GM12878 (cell line): ENCODE measurements around the gene TPGS1. TPM values are rescaled to one million over a fixed set of nuclear protein-coding genes. Genes with fewer than 3 reads are reported as not detected.

Experiments
- BRCA1 ChIP-seq: IDR thresholded peaks from 2 replicates; pipeline ENCODE4 v1.6.1; 2011; ENCODE audit warnings: low read depth, low read length, improper control_type of control experiment
- CBX3 ChIP-seq: fragments of 200-600 bp; sonication (generic); IDR thresholded peaks from 2 replicates; pipeline ENCODE4 v1.6.1; 2016; ENCODE audit warnings: low read depth, borderline replicate concordance
- EGR1 ChIP-seq, 2 experiments: IDR thresholded peaks; 1 replicate in 1 of 2; 2 replicates in 1 of 2; pipeline ENCODE4 v1.6.1; 2011 to 2012; ENCODE audit warnings: low read depth in 2 of 2, low read length in 2 of 2, borderline replicate concordance in 1 of 2, mild to moderate bottlenecking in 1 of 2, moderate library complexity in 1 of 2
- NRF1 ChIP-seq: conservative IDR thresholded peaks from 2 replicates; pipeline ENCODE4 v1.6.1; 2011; ENCODE audit warnings: mild to moderate bottlenecking, low read depth, low read length, improper control_type of control experiment
- POLR2A ChIP-seq: IDR thresholded peaks from 2 replicates; pipeline ENCODE4 v1.6.1; 2011; ENCODE audit warnings: low read depth, mild to moderate bottlenecking, low read length
- RCOR1 ChIP-seq: conservative IDR thresholded peaks from 2 replicates; pipeline ENCODE4 v1.6.1; 2012; ENCODE audit warnings: low read depth, low read length, improper control_type of control experiment
- SMC3 ChIP-seq: IDR thresholded peaks from 2 replicates; pipeline ENCODE4 v1.6.1; 2011; ENCODE audit warnings: low read length, improper control_type of control experiment, borderline replicate concordance
- SP1 ChIP-seq: IDR thresholded peaks from one replicate; pipeline ENCODE4 v1.6.1; 2011; ENCODE audit warnings: low read depth, low read length
- SPI1 ChIP-seq: IDR thresholded peaks from 2 replicates; pipeline ENCODE4 v1.6.1; 2011; ENCODE audit warnings: low read depth, mild to moderate bottlenecking, low read length, moderate library complexity, borderline replicate concordance; ENCODE audit not compliant: insufficient read depth
- SREBF1 ChIP-seq: IDR thresholded peaks from 2 replicates; pipeline ENCODE4 v1.6.1; 2012; ENCODE audit warnings: mild to moderate bottlenecking, low read length
- TCF12 ChIP-seq: IDR thresholded peaks from 2 replicates; pipeline ENCODE4 v1.6.1; 2011; ENCODE audit warnings: low read depth, mild to moderate bottlenecking, low read length
- YBX1 ChIP-seq: fragments of 450-650 bp; IDR thresholded peaks from 2 replicates; pipeline ENCODE4 v1.6.1; 2016; ENCODE audit warnings: antibody characterized with exemption
- ZNF622 ChIP-seq: fragments of 450-650 bp; IDR thresholded peaks from 2 replicates; pipeline ENCODE4 v1.6.1; 2017; ENCODE audit warnings: mild to moderate bottlenecking, inconsistent platforms
- ZSCAN29 ChIP-seq: fragments of 450-650 bp; IDR thresholded peaks from 2 replicates; pipeline ENCODE4 v1.6.1; 2017; ENCODE audit warnings: mild to moderate bottlenecking, moderate library complexity
- polyA plus RNA-seq, 11 experiments: library from polyadenylated mRNA; depleted of rRNA in 4 of 11; unstranded in 6 of 11; stranded (reverse) in 5 of 11; fragments of >200 nt; fragmentation: Nextera tagmentation in 4 of 11; fragmentation: Illumina TruSeq in 1 of 11; extraction: Ambion mirVana in 4 of 11; extraction: Trizol in 1 of 11; gene quantifications; 1 replicate in 1 of 11; 2 replicates in 10 of 11; pipeline versions ENCODE4 v1.2.1 to v1.2.3, GENCODE V29; 2011 to 2016; ENCODE audit warnings: inconsistent platforms in 2 of 11, missing spikeins in 2 of 11, low read depth in 1 of 11
- total RNA-seq, 4 experiments: library from RNA; depleted of rRNA in 3 of 4; stranded (reverse); fragments of >200 nt in 3 of 4; fragmentation: Illumina TruSeq in 1 of 4; extraction: Trizol in 1 of 4; gene quantifications; 2 replicates each; pipeline versions ENCODE4 v1.2.1 to v1.2.3, GENCODE V29; 2013 to 2021
- TF ChIP-seq, protein P1 (sequence below): IDR thresholded peaks from 2 replicates; pipeline ENCODE4 v1.6.1; 2011; ENCODE audit warnings: borderline replicate concordance, low read depth, mild to moderate bottlenecking, moderate library complexity, low read length; ENCODE audit not compliant: insufficient read depth, poor library complexity, severe bottlenecking
- TF ChIP-seq, protein P2 (sequence below): fragments of 450-650 bp; IDR thresholded peaks from 2 replicates; pipeline ENCODE4 v1.6.1; 2017; ENCODE audit warnings: mild to moderate bottlenecking, moderate library complexity
- TF ChIP-seq, protein P3 (sequence below): fragments of 450-650 bp; IDR thresholded peaks from 2 replicates; pipeline ENCODE4 v1.6.1; 2016; ENCODE audit warnings: mild to moderate bottlenecking
- TF ChIP-seq, protein P4 (sequence below), 3 experiments: IDR thresholded peaks in 2 of 3; conservative IDR thresholded peaks in 1 of 3; 2 replicates each; pipeline ENCODE4 v1.5.1; 2011; ENCODE audit warnings: low read depth in 3 of 3, low read length in 3 of 3, mild to moderate bottlenecking in 3 of 3, control low read depth in 2 of 3, moderate library complexity in 2 of 3, inconsistent platforms in 1 of 3, mixed read lengths in 1 of 3; ENCODE audit not compliant: control insufficient read depth in 2 of 3, insufficient read depth in 1 of 3; ENCODE audit errors: extremely low read depth in 1 of 3
- TF ChIP-seq, protein P5 (sequence below): fragments of 450-650 bp; IDR thresholded peaks from 2 replicates; pipeline ENCODE4 v1.6.1; 2017; ENCODE audit warnings: borderline replicate concordance

TPGS1 gene
- total and polyA plus RNA-seq, 10 of the 15 experiments (the other 5 are each of a cell fraction or from before 2014, with no cell fraction given), result 0.24 to 24.7 (median 7.7) TPM; not detected in 2

DNA sequence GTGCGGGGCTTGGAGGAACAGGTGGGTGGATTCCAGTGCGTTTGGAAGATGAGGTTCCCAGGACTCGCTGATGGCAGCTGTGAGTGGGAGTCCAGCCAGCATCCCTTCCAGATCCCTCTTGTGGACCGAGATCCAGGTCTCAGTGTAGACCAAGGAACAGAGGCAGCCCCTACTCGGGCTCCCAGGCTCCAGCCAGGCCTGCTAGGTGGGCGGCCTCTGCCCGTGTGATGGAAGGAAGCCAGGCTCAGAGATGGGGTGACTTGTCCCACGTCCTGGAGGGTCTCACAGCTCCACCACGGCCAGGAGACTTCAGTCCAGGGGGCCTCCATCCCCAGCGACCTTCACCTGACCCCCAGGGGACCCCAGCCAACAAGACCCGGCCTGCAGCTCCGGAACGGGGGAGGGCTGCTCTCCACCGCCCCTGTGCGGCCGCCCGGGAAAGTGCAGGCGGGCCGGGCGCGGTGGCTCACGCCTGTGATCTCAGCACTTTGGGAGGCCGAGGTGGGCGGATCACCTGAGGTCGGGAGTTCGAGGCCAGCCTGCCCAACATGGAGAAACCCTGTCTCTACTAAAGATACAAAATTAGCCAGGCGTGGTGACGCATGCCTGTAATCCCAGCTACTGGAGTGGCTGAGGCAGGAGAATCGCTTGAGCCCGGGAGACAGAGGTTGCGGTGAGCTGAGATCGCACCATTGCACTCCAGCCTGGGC lies 11.7 kb upstream of the TPGS1 start (continued):
- TF ChIP-seq, protein P1, sequence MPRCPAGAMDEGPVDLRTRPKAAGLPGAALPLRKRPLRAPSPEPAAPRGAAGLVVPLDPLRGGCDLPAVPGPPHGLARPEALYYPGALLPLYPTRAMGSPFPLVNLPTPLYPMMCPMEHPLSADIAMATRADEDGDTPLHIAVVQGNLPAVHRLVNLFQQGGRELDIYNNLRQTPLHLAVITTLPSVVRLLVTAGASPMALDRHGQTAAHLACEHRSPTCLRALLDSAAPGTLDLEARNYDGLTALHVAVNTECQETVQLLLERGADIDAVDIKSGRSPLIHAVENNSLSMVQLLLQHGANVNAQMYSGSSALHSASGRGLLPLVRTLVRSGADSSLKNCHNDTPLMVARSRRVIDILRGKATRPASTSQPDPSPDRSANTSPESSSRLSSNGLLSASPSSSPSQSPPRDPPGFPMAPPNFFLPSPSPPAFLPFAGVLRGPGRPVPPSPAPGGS, result no peak
- TF ChIP-seq, protein P2, sequence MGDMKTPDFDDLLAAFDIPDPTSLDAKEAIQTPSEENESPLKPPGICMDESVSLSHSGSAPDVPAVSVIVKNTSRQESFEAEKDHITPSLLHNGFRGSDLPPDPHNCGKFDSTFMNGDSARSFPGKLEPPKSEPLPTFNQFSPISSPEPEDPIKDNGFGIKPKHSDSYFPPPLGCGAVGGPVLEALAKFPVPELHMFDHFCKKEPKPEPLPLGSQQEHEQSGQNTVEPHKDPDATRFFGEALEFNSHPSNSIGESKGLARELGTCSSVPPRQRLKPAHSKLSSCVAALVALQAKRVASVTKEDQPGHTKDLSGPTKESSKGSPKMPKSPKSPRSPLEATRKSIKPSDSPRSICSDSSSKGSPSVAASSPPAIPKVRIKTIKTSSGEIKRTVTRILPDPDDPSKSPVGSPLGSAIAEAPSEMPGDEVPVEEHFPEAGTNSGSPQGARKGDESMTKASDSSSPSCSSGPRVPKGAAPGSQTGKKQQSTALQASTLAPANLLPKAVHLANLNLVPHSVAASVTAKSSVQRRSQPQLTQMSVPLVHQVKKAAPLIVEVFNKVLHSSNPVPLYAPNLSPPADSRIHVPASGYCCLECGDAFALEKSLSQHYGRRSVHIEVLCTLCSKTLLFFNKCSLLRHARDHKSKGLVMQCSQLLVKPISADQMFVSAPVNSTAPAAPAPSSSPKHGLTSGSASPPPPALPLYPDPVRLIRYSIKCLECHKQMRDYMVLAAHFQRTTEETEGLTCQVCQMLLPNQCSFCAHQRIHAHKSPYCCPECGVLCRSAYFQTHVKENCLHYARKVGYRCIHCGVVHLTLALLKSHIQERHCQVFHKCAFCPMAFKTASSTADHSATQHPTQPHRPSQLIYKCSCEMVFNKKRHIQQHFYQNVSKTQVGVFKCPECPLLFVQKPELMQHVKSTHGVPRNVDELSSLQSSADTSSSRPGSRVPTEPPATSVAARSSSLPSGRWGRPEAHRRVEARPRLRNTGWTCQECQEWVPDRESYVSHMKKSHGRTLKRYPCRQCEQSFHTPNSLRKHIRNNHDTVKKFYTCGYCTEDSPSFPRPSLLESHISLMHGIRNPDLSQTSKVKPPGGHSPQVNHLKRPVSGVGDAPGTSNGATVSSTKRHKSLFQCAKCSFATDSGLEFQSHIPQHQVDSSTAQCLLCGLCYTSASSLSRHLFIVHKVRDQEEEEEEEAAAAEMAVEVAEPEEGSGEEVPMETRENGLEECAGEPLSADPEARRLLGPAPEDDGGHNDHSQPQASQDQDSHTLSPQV, result no peak
- TF ChIP-seq, protein P3, sequence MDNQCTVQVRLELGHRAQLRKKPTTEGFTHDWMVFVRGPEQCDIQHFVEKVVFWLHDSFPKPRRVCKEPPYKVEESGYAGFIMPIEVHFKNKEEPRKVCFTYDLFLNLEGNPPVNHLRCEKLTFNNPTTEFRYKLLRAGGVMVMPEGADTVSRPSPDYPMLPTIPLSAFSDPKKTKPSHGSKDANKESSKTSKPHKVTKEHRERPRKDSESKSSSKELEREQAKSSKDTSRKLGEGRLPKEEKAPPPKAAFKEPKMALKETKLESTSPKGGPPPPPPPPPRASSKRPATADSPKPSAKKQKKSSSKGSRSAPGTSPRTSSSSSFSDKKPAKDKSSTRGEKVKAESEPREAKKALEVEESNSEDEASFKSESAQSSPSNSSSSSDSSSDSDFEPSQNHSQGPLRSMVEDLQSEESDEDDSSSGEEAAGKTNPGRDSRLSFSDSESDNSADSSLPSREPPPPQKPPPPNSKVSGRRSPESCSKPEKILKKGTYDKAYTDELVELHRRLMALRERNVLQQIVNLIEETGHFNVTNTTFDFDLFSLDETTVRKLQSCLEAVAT, result no peak
- TF ChIP-seq CBX3 (no peak), ZSCAN29 (no peak), NRF1 (no peak), SP1 (no peak), YBX1 (no peak), RCOR1 (no peak), EGR1 (IDR thresholded peaks at IDR 0.05; ENCODE audit: borderline replicate concordance in 1 of 2, low read depth in 2 of 2, low read length in 2 of 2) (peak in 1 of 2 experiments; percentile 42; a peak in 1 of 3 replicates), ZNF622 (no peak), POLR2A (no peak), SPI1 (no peak), BRCA1 (no peak), SMC3 (no peak), SREBF1 (no peak), TCF12 (no peak)
- TF ChIP-seq, protein P4, sequence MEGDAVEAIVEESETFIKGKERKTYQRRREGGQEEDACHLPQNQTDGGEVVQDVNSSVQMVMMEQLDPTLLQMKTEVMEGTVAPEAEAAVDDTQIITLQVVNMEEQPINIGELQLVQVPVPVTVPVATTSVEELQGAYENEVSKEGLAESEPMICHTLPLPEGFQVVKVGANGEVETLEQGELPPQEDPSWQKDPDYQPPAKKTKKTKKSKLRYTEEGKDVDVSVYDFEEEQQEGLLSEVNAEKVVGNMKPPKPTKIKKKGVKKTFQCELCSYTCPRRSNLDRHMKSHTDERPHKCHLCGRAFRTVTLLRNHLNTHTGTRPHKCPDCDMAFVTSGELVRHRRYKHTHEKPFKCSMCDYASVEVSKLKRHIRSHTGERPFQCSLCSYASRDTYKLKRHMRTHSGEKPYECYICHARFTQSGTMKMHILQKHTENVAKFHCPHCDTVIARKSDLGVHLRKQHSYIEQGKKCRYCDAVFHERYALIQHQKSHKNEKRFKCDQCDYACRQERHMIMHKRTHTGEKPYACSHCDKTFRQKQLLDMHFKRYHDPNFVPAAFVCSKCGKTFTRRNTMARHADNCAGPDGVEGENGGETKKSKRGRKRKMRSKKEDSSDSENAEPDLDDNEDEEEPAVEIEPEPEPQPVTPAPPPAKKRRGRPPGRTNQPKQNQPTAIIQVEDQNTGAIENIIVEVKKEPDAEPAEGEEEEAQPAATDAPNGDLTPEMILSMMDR (IDR thresholded peaks at IDR 0.05 in 2 of 3, conservative IDR thresholded peaks at IDR 0.05 in 1 of 3; ENCODE audit: control insufficient read depth in 2 of 3, extremely low read depth in 1 of 3, insufficient read depth in 1 of 3, low read depth in 3 of 3, low read length in 3 of 3), result peak; percentile 38 to 78 (median 66)
- TF ChIP-seq, protein P5, sequence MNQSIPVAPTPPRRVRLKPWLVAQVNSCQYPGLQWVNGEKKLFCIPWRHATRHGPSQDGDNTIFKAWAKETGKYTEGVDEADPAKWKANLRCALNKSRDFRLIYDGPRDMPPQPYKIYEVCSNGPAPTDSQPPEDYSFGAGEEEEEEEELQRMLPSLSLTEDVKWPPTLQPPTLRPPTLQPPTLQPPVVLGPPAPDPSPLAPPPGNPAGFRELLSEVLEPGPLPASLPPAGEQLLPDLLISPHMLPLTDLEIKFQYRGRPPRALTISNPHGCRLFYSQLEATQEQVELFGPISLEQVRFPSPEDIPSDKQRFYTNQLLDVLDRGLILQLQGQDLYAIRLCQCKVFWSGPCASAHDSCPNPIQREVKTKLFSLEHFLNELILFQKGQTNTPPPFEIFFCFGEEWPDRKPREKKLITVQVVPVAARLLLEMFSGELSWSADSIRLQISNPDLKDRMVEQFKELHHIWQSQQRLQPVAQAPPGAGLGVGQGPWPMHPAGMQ, result no peak
